ENCODE results near the gene TANK.

GRCh38 chr2:161237392-161238264 is 77.4 kb downstream of the TANK start:
- TF ChIP-seq CTCF (IDR thresholded peaks at IDR 0.05) (no peak), POLR2A (IDR thresholded peaks at IDR 0.05) (peak in 2 of 3 donors; percentile 4 to 13)

Data from body of pancreas (tissue), 4 donors.